OCI-LY1 (cell line): ENCODE measurements around the gene MTERF1.
A peak's percentile ranks its signal among the peaks of the same experiment; 100 is the strongest.

Experiments used
- H2AFZ ChIP-seq: fragments of 200-600 bp; sonication (generic), shearing (Covaris generic); 2 replicates; pipeline ENCODE4 v1.6.0; 2014; ENCODE audit warnings: antibody characterized with exemption, mild to moderate bottlenecking, low read length
- H3F3A ChIP-seq: fragments of 200-600 bp; sonication (generic), shearing (Covaris generic); 2 replicates; pipeline ENCODE4 v1.6.0; 2014; ENCODE audit warnings: mild to moderate bottlenecking, antibody characterized with exemption, low read length, moderate library complexity; ENCODE audit not compliant: insufficient read depth
- H3K27ac ChIP-seq: fragments of 200-600 bp; sonication (generic); 2 replicates; pipeline ENCODE4 v1.5.1; 2014; ENCODE audit warnings: low read length, mixed run types, mild to moderate bottlenecking, low read depth; ENCODE audit not compliant: poor library complexity, severe bottlenecking
- H3K27me3 ChIP-seq: fragments of 200-600 bp; sonication (generic); 2 replicates; pipeline ENCODE4 v1.6.0; 2014; ENCODE audit warnings: antibody characterized with exemption, mild to moderate bottlenecking, low read length, moderate library complexity; ENCODE audit not compliant: insufficient read depth
- H3K36me3 ChIP-seq: fragments of 200-600 bp; sonication (generic); 2 replicates; pipeline ENCODE4 v1.6.1; 2014; ENCODE audit warnings: mild to moderate bottlenecking, antibody characterized with exemption, low read length, moderate library complexity, mixed read lengths; ENCODE audit not compliant: insufficient read depth
- H3K4me1 ChIP-seq: fragments of 200-600 bp; sonication (generic); 2 replicates; pipeline ENCODE4 v1.5.1; 2014; ENCODE audit warnings: mild to moderate bottlenecking, low read length, moderate library complexity; ENCODE audit not compliant: insufficient read depth, severe bottlenecking
- H3K4me2 ChIP-seq: fragments of 200-600 bp; sonication (generic), shearing (Covaris generic); 2 replicates; pipeline ENCODE4 v1.6.1; 2014; ENCODE audit warnings: low read length
- H3K4me3 ChIP-seq: fragments of 200-600 bp; sonication (generic); 2 replicates; pipeline ENCODE4 v1.5.1; 2014; ENCODE audit warnings: low read length, low read depth, mild to moderate bottlenecking, mixed read lengths; ENCODE audit not compliant: poor library complexity, severe bottlenecking
- H3K79me2 ChIP-seq: fragments of 200-600 bp; shearing (Covaris generic); 2 replicates; pipeline ENCODE4 v1.6.1; 2016; ENCODE audit warnings: mixed run types, low read length, mixed read lengths; ENCODE audit not compliant: insufficient read depth
- H3K9ac ChIP-seq: fragments of 200-600 bp; sonication (generic), shearing (Covaris generic); 2 replicates; pipeline ENCODE4 v1.6.1; 2014; ENCODE audit warnings: mild to moderate bottlenecking, low read length, mixed read lengths
- H3K9me2 ChIP-seq: fragments of 200-600 bp; sonication (generic), shearing (Covaris generic); 2 replicates; pipeline ENCODE4 v1.6.1; 2014; ENCODE audit warnings: low read depth, mild to moderate bottlenecking, low read length, mixed read lengths
- H3K9me3 ChIP-seq: fragments of 200-600 bp; shearing (Covaris generic); 2 replicates; pipeline ENCODE4 v1.6.1; 2014; ENCODE audit warnings: low read length, mixed read lengths
- H4K20me1 ChIP-seq: fragments of 200-600 bp; sonication (generic), shearing (Covaris generic); 2 replicates; pipeline ENCODE4 v1.6.0; 2016; ENCODE audit warnings: mild to moderate bottlenecking, low read length; ENCODE audit not compliant: insufficient read depth
- EZH2 ChIP-seq: fragments of 200-600 bp; sonication (generic), shearing (Covaris generic); IDR thresholded peaks from 2 replicates; pipeline ENCODE4 v1.8.0; 2017; ENCODE audit warnings: borderline replicate concordance, mixed run types, mild to moderate bottlenecking, antibody characterized with exemption, low read length, moderate library complexity, mixed read lengths
- TF ChIP-seq, protein P1 (sequence below): fragments of 200-600 bp; sonication (generic), shearing (Covaris generic); IDR thresholded peaks from 2 replicates; pipeline ENCODE4 v1.5.1; 2017; ENCODE audit warnings: mild to moderate bottlenecking, antibody characterized with exemption, low read length, moderate library complexity, mixed read lengths

Gene MTERF1

DNA sequence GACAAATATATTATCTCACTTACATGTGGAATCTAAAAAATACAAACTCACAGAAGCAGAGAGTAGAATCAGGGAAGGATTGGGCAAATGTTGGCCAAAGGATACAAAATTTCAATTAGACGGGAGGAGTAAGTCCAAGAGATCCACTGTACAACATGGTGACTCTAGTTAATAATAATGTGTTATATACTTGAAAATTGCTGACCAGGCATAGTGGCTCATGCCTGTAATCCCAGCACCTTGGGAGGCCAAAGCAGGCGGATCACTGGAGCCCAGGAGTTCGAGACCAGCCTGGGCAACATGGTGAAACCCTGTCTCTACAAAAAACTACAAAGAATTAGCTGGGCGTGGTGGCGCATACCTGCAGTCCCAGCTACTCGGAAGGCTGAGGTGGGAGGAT lies 16.4 kb downstream of the MTERF1 start:
- Histone ChIP-seq H3K9me3 (no peaks in the 10 kb centered on the region), H4K20me1 (no peaks in the 10 kb centered on the region), H2AFZ (no peak overlapping the region), H3K79me2 (no peaks in the 10 kb centered on the region), H3K4me3 (no peak overlapping the region), H3K4me2 (no peak overlapping the region), H3K27ac (no peak overlapping the region), H3F3A (no peaks in the 10 kb centered on the region), H3K4me1 (no peaks in the 10 kb centered on the region), H3K36me3 (no peaks in the 10 kb centered on the region), H3K27me3 (no peaks in the 10 kb centered on the region), H3K9me2 (no peaks in the 10 kb centered on the region), H3K9ac (no peak overlapping the region)
- no peak for TF ChIP-seq EZH2
- TF ChIP-seq, protein P1, sequence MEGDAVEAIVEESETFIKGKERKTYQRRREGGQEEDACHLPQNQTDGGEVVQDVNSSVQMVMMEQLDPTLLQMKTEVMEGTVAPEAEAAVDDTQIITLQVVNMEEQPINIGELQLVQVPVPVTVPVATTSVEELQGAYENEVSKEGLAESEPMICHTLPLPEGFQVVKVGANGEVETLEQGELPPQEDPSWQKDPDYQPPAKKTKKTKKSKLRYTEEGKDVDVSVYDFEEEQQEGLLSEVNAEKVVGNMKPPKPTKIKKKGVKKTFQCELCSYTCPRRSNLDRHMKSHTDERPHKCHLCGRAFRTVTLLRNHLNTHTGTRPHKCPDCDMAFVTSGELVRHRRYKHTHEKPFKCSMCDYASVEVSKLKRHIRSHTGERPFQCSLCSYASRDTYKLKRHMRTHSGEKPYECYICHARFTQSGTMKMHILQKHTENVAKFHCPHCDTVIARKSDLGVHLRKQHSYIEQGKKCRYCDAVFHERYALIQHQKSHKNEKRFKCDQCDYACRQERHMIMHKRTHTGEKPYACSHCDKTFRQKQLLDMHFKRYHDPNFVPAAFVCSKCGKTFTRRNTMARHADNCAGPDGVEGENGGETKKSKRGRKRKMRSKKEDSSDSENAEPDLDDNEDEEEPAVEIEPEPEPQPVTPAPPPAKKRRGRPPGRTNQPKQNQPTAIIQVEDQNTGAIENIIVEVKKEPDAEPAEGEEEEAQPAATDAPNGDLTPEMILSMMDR: no peak

DNA sequence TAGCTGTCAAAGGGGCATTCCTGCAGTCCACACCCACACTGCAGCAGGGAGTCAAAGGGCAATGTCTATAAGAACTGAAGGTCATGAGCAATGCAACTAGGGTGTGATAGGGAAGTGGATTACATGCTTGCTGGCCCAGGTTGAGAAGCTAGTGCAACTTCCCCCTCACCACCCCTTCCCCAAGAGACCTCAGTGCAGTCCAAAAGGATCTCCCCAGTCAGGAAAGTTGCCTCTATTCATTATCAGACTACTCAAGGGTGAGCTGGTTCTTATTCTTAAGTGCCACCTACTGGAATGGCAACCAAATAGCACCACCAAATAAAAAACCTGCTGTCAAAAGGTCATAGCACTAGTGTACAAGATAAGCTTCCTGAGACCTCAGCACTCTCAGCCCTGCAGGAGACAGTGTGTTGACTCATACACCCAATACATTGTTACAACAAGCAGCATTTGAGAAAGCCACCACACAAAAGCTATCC lies 28.2 kb downstream of the MTERF1 start:
- no peak overlapping the region for H2AFZ ChIP-seq
- H3K79me2 ChIP-seq: no peaks in the 10 kb centered on the region
- no peak overlapping the region for H3K27ac ChIP-seq
- H3F3A ChIP-seq: no peaks in the 10 kb centered on the region
- no peaks in the 10 kb centered on the region for H3K27me3 ChIP-seq
- no peaks in the 10 kb centered on the region for H3K9me3 ChIP-seq
- no peaks in the 10 kb centered on the region for H3K36me3 ChIP-seq
- H3K4me3 ChIP-seq: no peak overlapping the region
- TF ChIP-seq EZH2: no peak
- TF ChIP-seq, protein P1: peak; percentile 85
- H3K4me2 ChIP-seq: no peak overlapping the region
- no peak overlapping the region for H3K9ac ChIP-seq
- H3K4me1 ChIP-seq: no peaks in the 10 kb centered on the region
- H3K9me2 ChIP-seq: no peaks in the 10 kb centered on the region
- H4K20me1 ChIP-seq: no peaks in the 10 kb centered on the region

DNA sequence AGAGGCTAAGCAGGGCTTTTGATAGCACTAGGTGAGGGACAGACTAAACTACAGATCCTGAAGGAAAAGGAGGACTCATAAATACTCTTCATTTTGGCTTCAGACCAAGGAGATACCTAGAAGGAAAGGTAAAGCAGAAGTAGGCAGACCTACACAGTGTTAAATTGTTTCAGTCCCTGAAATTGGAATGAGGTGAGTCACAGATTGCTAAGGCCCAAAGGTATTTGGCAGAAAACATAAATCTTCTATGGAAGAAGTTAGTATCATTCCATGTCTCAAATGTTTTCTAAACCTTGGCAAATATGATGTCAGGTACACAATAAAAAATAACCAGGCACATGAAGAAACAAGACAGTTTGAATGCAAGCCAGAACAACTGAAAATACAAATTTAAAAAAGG lies 30.0 kb downstream of the MTERF1 start:
- no peak overlapping the region for H3K27ac ChIP-seq
- no peaks in the 10 kb centered on the region for H4K20me1 ChIP-seq
- no peak overlapping the region for H3K9ac ChIP-seq
- no peak overlapping the region for H3K4me3 ChIP-seq
- no peaks in the 10 kb centered on the region for H3K9me3 ChIP-seq
- no peaks in the 10 kb centered on the region for H3K36me3 ChIP-seq
- TF ChIP-seq EZH2: no peak
- TF ChIP-seq, protein P1: no peak
- no peaks in the 10 kb centered on the region for H3K4me1 ChIP-seq
- no peaks in the 10 kb centered on the region for H3K79me2 ChIP-seq
- H2AFZ ChIP-seq: no peak overlapping the region
- no peaks in the 10 kb centered on the region for H3F3A ChIP-seq
- H3K4me2 ChIP-seq: no peak overlapping the region
- no peaks in the 10 kb centered on the region for H3K9me2 ChIP-seq
- no peaks in the 10 kb centered on the region for H3K27me3 ChIP-seq
